Activated B cell treated with CpG ODN at 0.5 μM for 24 hours (primary cell): ENCODE data around the gene PTPN12. TPM values are rescaled to one million over a fixed set of nuclear protein-coding genes. Genes with fewer than 3 reads are reported as not detected.

Experiments
- ATAC-seq: fragments of 200-7000 bp; cut with Tn5 transposase; one replicate; pipeline ENCODE4 v1.10.0; 2021; ENCODE audit warnings: low read depth, mild to moderate bottlenecking, moderate library complexity
- CTCF ChIA-PET: fragments of 350-600 bp; sonication (Branson Sonifier 250); formaldehyde crosslinking; loops from one replicate; lab custom pipeline; 2021; ENCODE audit warnings: antibody characterized with exemption; lab: Charles Lee
- POLR2A ChIA-PET: fragments of 350-600 bp; sonication (Branson Sonifier 250); formaldehyde crosslinking; loops from one replicate; lab custom pipeline; 2021; ENCODE audit warnings: antibody characterized with exemption; lab: Charles Lee
- DNase-seq: peaks from one replicate; pipeline ENCODE4 v3.0.0; 2022
- H3K27ac Mint-ChIP-seq: one replicate; pipeline ENCODE4 v1.8.0; 2020; ENCODE audit warnings: mixed read lengths
- H3K27me3 Mint-ChIP-seq: one replicate; pipeline ENCODE4 v1.8.0; 2021; ENCODE audit warnings: mixed read lengths
- H3K36me3 Mint-ChIP-seq: one replicate; pipeline ENCODE4 v1.8.0; 2021; ENCODE audit warnings: low read depth, mixed read lengths
- H3K4me1 Mint-ChIP-seq: one replicate; pipeline ENCODE4 v1.8.0; 2021; ENCODE audit warnings: mixed read lengths
- H3K4me3 Mint-ChIP-seq: one replicate; pipeline ENCODE4 v1.8.0; 2020; ENCODE audit warnings: mild to moderate bottlenecking, mixed read lengths
- H3K9me3 Mint-ChIP-seq: one replicate; pipeline ENCODE4 v1.8.0; 2020; ENCODE audit warnings: mixed read lengths
- intact Hi-C: fragments of 100-400 bp; cut with micrococcal nuclease; formaldehyde crosslinking; loops from one replicate; pipeline ENCODE4 v1.15.1; 2024
- total RNA-seq: library from RNA; stranded (reverse); gene quantifications from 2 replicates; pipeline ENCODE4 v1.2.3, GENCODE V29; 2022
- TF ChIP-seq, protein P1 (sequence below): fragments of 200-600 bp; IDR thresholded peaks from one replicate; pipeline ENCODE4 v1.8.0; 2022; ENCODE audit warnings: antibody characterized with exemption, mild to moderate bottlenecking

Gene PTPN12
- total RNA-seq, 1 donor from 2014 or later = 39.2 TPM

GRCh38 chr7:77674878-77675277, 137.8 kb downstream of the PTPN12 start:
- Mint-ChIP-seq H3K4me3 (no peak overlapping the region), H3K36me3 (no peaks in the 10 kb centered on the region), H3K27me3 (no peaks in the 10 kb centered on the region), H3K9me3 (no peaks in the 10 kb centered on the region), H3K27ac (no peak overlapping the region), H3K4me1 (no peaks in the 10 kb centered on the region)
- DNase-seq (no peak), ATAC-seq (no peak)
- TF ChIP-seq, protein P1, sequence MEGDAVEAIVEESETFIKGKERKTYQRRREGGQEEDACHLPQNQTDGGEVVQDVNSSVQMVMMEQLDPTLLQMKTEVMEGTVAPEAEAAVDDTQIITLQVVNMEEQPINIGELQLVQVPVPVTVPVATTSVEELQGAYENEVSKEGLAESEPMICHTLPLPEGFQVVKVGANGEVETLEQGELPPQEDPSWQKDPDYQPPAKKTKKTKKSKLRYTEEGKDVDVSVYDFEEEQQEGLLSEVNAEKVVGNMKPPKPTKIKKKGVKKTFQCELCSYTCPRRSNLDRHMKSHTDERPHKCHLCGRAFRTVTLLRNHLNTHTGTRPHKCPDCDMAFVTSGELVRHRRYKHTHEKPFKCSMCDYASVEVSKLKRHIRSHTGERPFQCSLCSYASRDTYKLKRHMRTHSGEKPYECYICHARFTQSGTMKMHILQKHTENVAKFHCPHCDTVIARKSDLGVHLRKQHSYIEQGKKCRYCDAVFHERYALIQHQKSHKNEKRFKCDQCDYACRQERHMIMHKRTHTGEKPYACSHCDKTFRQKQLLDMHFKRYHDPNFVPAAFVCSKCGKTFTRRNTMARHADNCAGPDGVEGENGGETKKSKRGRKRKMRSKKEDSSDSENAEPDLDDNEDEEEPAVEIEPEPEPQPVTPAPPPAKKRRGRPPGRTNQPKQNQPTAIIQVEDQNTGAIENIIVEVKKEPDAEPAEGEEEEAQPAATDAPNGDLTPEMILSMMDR = no peak
- ChIA-PET CTCF (interaction anchor here (0.9 kb wide), 1 partner anchor 85 kb away, joined by 3 read pairs; no protein-coding TSS in a partner anchor), POLR2A (no interaction called here)
- intact Hi-C loops = no loop called here

- Mint-ChIP-seq H3K4me3 (no peak overlapping the region), H3K36me3 (peaks cover 20% of the 10 kb centered on the region), H3K4me1 (no peaks in the 10 kb centered on the region), H3K27ac (no peak overlapping the region), H3K27me3 (no peaks in the 10 kb centered on the region), H3K9me3 (no peaks in the 10 kb centered on the region)
- ChIA-PET POLR2A (no interaction called here), CTCF (no interaction called here)
- ATAC-seq = no peak
- DNase-seq = no peak
- intact Hi-C loops = no loop called here
- TF ChIP-seq, protein P1 = no peak
These were observed 142.5 kb downstream of the PTPN12 start for GRCh38 chr7:77679608-77680007.

DNA sequence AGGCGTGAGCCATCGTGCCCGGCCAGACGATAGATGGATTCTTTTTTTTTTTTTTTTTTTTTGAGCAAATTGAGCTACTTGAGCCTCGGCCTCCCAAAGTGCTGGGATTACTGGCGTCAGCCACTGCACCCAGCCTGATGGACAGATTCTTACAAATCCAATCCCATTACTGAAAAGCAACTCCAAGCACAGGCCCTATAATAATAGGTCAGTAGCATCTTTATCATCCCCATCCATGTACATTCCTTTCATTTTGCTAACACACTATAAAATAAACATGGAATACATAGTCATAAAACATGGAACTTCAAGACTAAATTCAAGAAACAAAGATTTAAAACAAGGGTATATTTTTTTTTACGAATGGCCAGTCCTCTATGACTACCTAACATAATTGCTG, 143.2 kb downstream of the PTPN12 start:
- POLR2A ChIA-PET = no interaction called here
- no peak overlapping the region for H3K4me3 Mint-ChIP-seq
- H3K4me1 Mint-ChIP-seq = no peaks in the 10 kb centered on the region
- H3K27me3 Mint-ChIP-seq = no peaks in the 10 kb centered on the region
- CTCF ChIA-PET = no interaction called here
- no peak overlapping the region for H3K27ac Mint-ChIP-seq
- peaks cover 24% of the 10 kb centered on the region for H3K36me3 Mint-ChIP-seq
- intact Hi-C loops = no loop called here
- ATAC-seq = no peak
- H3K9me3 Mint-ChIP-seq = no peaks in the 10 kb centered on the region
- TF ChIP-seq, protein P1 = no peak
- DNase-seq = no peak

DNA sequence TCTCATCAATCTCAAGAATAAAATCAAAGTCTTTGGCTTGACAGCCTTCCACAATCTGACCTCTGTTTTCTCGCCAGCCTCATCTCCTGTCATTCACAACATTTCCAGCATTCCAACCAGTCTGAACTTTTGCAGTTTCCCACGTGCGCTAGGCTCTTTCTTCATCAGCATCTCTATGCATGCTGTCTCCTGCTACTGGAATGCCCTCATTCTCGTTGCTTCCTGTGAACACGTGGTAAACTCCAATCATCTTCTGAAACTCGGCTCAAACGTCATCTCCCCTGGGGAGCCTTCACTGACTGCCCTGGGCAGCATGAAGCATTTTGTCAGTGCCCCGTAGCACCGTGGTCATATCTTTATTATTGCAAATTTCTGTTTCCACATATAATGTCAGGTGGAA, 146.9 kb downstream of the PTPN12 start:
- Mint-ChIP-seq H3K27ac (no peak overlapping the region), H3K4me3 (no peak overlapping the region), H3K36me3 (peaks cover 27% of the 10 kb centered on the region), H3K4me1 (peaks cover 9% of the 10 kb centered on the region), H3K27me3 (no peaks in the 10 kb centered on the region), H3K9me3 (no peaks in the 10 kb centered on the region)
- intact Hi-C loops = no loop called here
- ATAC-seq (no peak), DNase-seq (no peak)
- CTCF ChIA-PET = interaction anchor here (1.3 kb wide), 1 partner anchor 32 kb away, joined by 3 read pairs; no protein-coding TSS in a partner anchor
- TF ChIP-seq, protein P1 = no peak
- POLR2A ChIA-PET = no interaction called here

DNA sequence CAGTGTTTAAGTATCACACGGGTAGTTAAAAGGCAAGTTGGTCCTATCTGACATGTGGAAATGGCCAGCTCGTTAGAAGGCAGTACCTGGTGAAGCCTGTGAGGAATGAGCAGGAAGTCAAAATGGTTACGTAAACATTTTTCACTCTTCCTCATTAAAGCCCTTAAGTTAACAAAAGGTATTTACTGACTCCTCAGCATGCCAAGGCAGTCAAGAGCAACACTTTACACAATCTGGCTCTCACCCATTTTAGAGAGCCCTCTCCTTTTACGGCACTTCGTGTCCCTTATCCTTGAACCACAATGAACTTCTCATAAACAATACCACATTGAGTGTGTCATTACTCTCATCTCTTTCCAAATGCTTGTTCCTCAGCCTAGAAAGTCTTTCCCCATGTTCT, 148.1 kb downstream of the PTPN12 start:
- ChIA-PET POLR2A (no interaction called here), CTCF (interaction anchor here (1.3 kb wide), 1 partner anchor 33 kb away, joined by 3 read pairs; no protein-coding TSS in a partner anchor)
- Mint-ChIP-seq H3K27me3 (no peaks in the 10 kb centered on the region), H3K27ac (no peak overlapping the region), H3K36me3 (peaks cover 30% of the 10 kb centered on the region), H3K4me1 (peaks cover 9% of the 10 kb centered on the region), H3K9me3 (no peaks in the 10 kb centered on the region), H3K4me3 (no peak overlapping the region)
- DNase-seq = no peak
- intact Hi-C loops = no loop called here
- ATAC-seq = no peak
- TF ChIP-seq, protein P1 = no peak
